Left lobe of liver (tissue), 2 donors: ENCODE data around the gene GALNT16. TPM values are rescaled to one million over a fixed set of nuclear protein-coding genes. Genes with fewer than 3 reads are reported as not detected.

Experiments
- ATAC-seq: fragments of 200-7000 bp; cut with Tn5 transposase; one replicate; pipeline ENCODE4 v1.9.1; 2020; ENCODE audit warnings: mild to moderate bottlenecking, moderate library complexity
- DNase-seq: peaks from one replicate; pipeline ENCODE4 v3.0.0-alpha.2; 2020; ENCODE audit warnings: low spot score
- total RNA-seq: library from RNA; stranded (reverse); gene quantifications from one replicate; pipeline ENCODE4 v1.2.1, GENCODE V29; 2021
- donor health status: DM: no; HTN: no; CAD: no; lungs with moderate emphysema.
- donor health status: DM: no; HTN: yes; CAD: no.

Gene GALNT16
- total RNA-seq, 1 donor from 2014 or later = 1.1 TPM

GRCh38 chr14:69333791-69334337 lies 73.9 kb downstream of the GALNT16 start:
- DNase-seq (no peak), ATAC-seq (no peak)

GRCh38 chr14:69334576-69334975 lies 74.6 kb downstream of the GALNT16 start:
- ATAC-seq = no peak
- DNase-seq = no peak

GRCh38 chr14:69335371-69335771 lies 75.4 kb downstream of the GALNT16 start:
- ATAC-seq = no peak
- no peak for DNase-seq

- no peak for DNase-seq
Observed at GRCh38 chr14:69337984-69338383, 78.0 kb downstream of the GALNT16 start.

GRCh38 chr14:69339426-69339825 lies 79.5 kb downstream of the GALNT16 start:
- DNase-seq (no peak), ATAC-seq (no peak)

More at GRCh38 chr14:69337984-69338383, 78.0 kb downstream of the GALNT16 start:
- no peak for ATAC-seq

- no peak for DNase-seq
- ATAC-seq = peak; percentile 68
Observed at GRCh38 chr14:69342928-69343525, 83.1 kb downstream of the GALNT16 start.

GRCh38 chr14:69344171-69344570 lies 84.2 kb downstream of the GALNT16 start:
- no peak for DNase-seq
- ATAC-seq = no peak

GRCh38 chr14:69345402-69345801 lies 85.4 kb downstream of the GALNT16 start:
- DNase-seq = no peak
- no peak for ATAC-seq

GRCh38 chr14:69346710-69347109 lies 86.8 kb downstream of the GALNT16 start:
- DNase-seq (peak; percentile 50), ATAC-seq (peak; percentile 80)

GRCh38 chr14:69349091-69349777 lies 89.3 kb downstream of the GALNT16 start:
- no peak for DNase-seq
- ATAC-seq = no peak

- ATAC-seq = no peak
- no peak for DNase-seq
Observed at GRCh38 chr14:69350892-69351291, 90.9 kb downstream of the GALNT16 start.

- ATAC-seq = no peak
- no peak for DNase-seq
Observed at GRCh38 chr14:69351385-69351784, 91.4 kb downstream of the GALNT16 start.

- ATAC-seq = no peak
- no peak for DNase-seq
Observed at GRCh38 chr14:69351911-69352310, 92.0 kb downstream of the GALNT16 start.

GRCh38 chr14:69353168-69353567 lies 93.2 kb downstream of the GALNT16 start:
- ATAC-seq (no peak), DNase-seq (no peak)

GRCh38 chr14:69354383-69355153 lies 94.6 kb downstream of the GALNT16 start:
- peak; percentile 78 for ATAC-seq
- DNase-seq = no peak

GRCh38 chr14:69355154-69355597 lies 95.2 kb downstream of the GALNT16 start:
- DNase-seq (no peak), ATAC-seq (no peak)

- no peak for DNase-seq
- no peak for ATAC-seq
Observed at GRCh38 chr14:69355607-69356281, 95.8 kb downstream of the GALNT16 start.

- DNase-seq (no peak), ATAC-seq (peak; percentile 15)
Observed at GRCh38 chr14:69356903-69357543, 97.1 kb downstream of the GALNT16 start.

- ATAC-seq (no peak), DNase-seq (no peak)
Observed at GRCh38 chr14:69357544-69358200, 97.7 kb downstream of the GALNT16 start.
